Pancreas (tissue), 10 donors: Measurements from ENCODE around the gene RNF123. TPM values are rescaled to one million over a fixed set of nuclear protein-coding genes. Genes with fewer than 3 reads are reported as not detected.

Experiments
- ATAC-seq, 4 donors: fragments of 200-7000 bp; cut with Tn5 transposase; one replicate each; pipeline versions ENCODE4 v1.8.0 to v1.9.1; 2020; ENCODE audit warnings: mild to moderate bottlenecking in 4 of 4, moderate library complexity in 4 of 4
- DNase-seq, 6 donors: peaks; one replicate each; pipeline ENCODE4 v3.0.0-alpha.2; 2020
- FAIRE-seq: peaks from 2 replicates; lab custom pipeline; 2012; peaks lifted over from hg19 to GRCh38; lab: Jason Lieb, UNC
- H3K27ac ChIP-seq, 4 donors: fragments of 200-600 bp; sonication (generic); 1 replicate in 3 of 4; 2 replicates in 1 of 4; pipeline versions ENCODE4 v1.5.0 to v1.8.0; 2020
- H3K27me3 ChIP-seq, 4 donors: fragments of 200-600 bp; one replicate each; pipeline ENCODE4 v1.8.0; 2021
- H3K36me3 ChIP-seq, 3 donors: fragments of 200-600 bp; sonication (generic) in 1 of 3; one replicate each; pipeline versions ENCODE4 v1.5.0 to v1.8.0; 2020 to 2021
- H3K4me1 ChIP-seq, 3 donors: fragments of 200-600 bp; one replicate each; pipeline ENCODE4 v1.8.0; 2021
- H3K4me3 ChIP-seq, 4 donors: fragments of 200-600 bp; sonication (generic) in 2 of 4; one replicate each; pipeline versions ENCODE4 v1.5.0 to v1.8.0; 2020 to 2021
- H3K9me3 ChIP-seq, 4 donors: fragments of 200-600 bp; one replicate each; pipeline ENCODE4 v1.8.0; 2021
- CTCF ChIP-seq, 4 donors: fragments of 200-600 bp; sonication (generic) in 3 of 4; IDR thresholded peaks; one replicate each; pipeline versions ENCODE4 v1.5.0 to v1.8.0; 2021; ENCODE audit warnings: antibody characterized with exemption in 4 of 4
- WGBS, 2 donors: extraction: QIAGEN DNeasy Blood & Tissue Kit; methylation state at CpG; one replicate each; pipeline ENCODE4 v1.1.7; 2013; 5-methylcytosine and 5-hydroxymethylcytosine counted together
- intact Hi-C, 3 donors: fragments of 100-400 bp; cut with DNase I; formaldehyde crosslinking; loops; one replicate each; pipeline versions ENCODE4 v1.11.1 to v1.14.2; 2022
- polyA plus RNA-seq, 2 donors: library from polyadenylated mRNA; stranded (reverse); fragments of 200-250 nt; gene quantifications; one replicate each; pipeline ENCODE4 v1.2.3, GENCODE V29; 2013
- total RNA-seq, 6 donors: library from RNA; stranded (reverse); fragmentation: NEBNext Ultra II Directional in 4 of 6; extraction: Animal tissue kit (Norgen Biotek cat#: 25700) in 4 of 6; gene quantifications; one replicate each; pipeline versions ENCODE4 v1.2.1 to v1.2.4, GENCODE V29; 2021 to 2023
- donor health status: healthy with polysubstance abuse.
- donor health status: DM: no; HTN: no; CAD: no; lungs with moderate emphysema.
- donor health status: DM: no; HTN: no; CAD: no.
- donor health status: control.
- donor health status: control.
- donor health status: Bipolar disorder and iron deficiency.
- donor health status: DM: yes; HTN: yes; CAD: no.
- donor health status: DM: no; HTN: no; CAD: no.
- donor health status: DM: no; HTN: no; CAD: no.
- donor health status: DM: yes; HTN: yes; CAD: no.

RNF123 gene
- total and polyA plus RNA-seq, 8 donors, result 13.5 to 27.6 (median 20.6) TPM

- Histone ChIP-seq H3K4me3 (peak overlapping the region in 1 of 4 donors; percentile 100), H3K4me1 (peaks cover 4 to 17% (median 8%) of the 10 kb centered on the region in 3 donors), H3K9me3 (no peaks in the 10 kb centered on the region), H3K36me3 (peaks cover 0 to 11% (median 5%) of the 10 kb centered on the region in 3 donors), H3K27ac (no peak overlapping the region), H3K27me3 (no peaks in the 10 kb centered on the region)
- 51 to 56% methylated on average over 9 of the region's 9 CpGs for WGBS, 2 donors
- intact Hi-C loops, result no loop called here
- ATAC-seq, result no peak
- no peak for FAIRE-seq
- no peak for DNase-seq
- no peak for TF ChIP-seq CTCF (IDR thresholded peaks at IDR 0.05)
Observed at GRCh38 chr3:49721596-49721895, 32.2 kb downstream of the RNF123 start.

- no peak for TF ChIP-seq CTCF (IDR thresholded peaks at IDR 0.05)
- ATAC-seq, result no peak
- H3K36me3 ChIP-seq, result peaks cover 0 to 17% (median 8%) of the 10 kb centered on the region in 3 donors
- intact Hi-C loops, result no loop called here
- peaks cover 4 to 17% (median 10%) of the 10 kb centered on the region in 3 donors for H3K4me1 ChIP-seq
- no peaks in the 10 kb centered on the region for H3K9me3 ChIP-seq
- peak overlapping the region in 3 of 4 donors; percentile 96 to 100 (median 100) for H3K4me3 ChIP-seq
- H3K27me3 ChIP-seq, result no peaks in the 10 kb centered on the region
- WGBS, 2 donors, result 55% methylated on average over 26 of the region's 26 CpGs
- H3K27ac ChIP-seq, result peak overlapping the region in 1 of 4 donors; percentile 99
- peak in 3 of 6 donors; percentile 55 to 65 (median 57) for DNase-seq
- no peak for FAIRE-seq
Observed at GRCh38 chr3:49721896-49722781, 32.8 kb downstream of the RNF123 start.

- DNase-seq (peak in 4 of 6 donors; percentile 44 to 80 (median 66)), FAIRE-seq (no peak), ATAC-seq (no peak)
- Histone ChIP-seq H3K9me3 (no peaks in the 10 kb centered on the region), H3K4me1 (peaks cover 4 to 17% (median 10%) of the 10 kb centered on the region in 3 donors), H3K27me3 (no peaks in the 10 kb centered on the region), H3K36me3 (peaks cover 0 to 20% (median 10%) of the 10 kb centered on the region in 3 donors), H3K27ac (peak overlapping the region; percentile 94 to 100 (median 98)), H3K4me3 (peak overlapping the region; percentile 90 to 100 (median 98))
- WGBS, 2 donors, result 29 to 39% methylated on average over 8 of the region's 8 CpGs
- no peak for TF ChIP-seq CTCF (IDR thresholded peaks at IDR 0.05)
- intact Hi-C loops, result no loop called here
Observed at GRCh38 chr3:49722896-49723295, 33.5 kb downstream of the RNF123 start.

- peaks cover 0 to 20% (median 10%) of the 10 kb centered on the region in 3 donors for H3K36me3 ChIP-seq
- WGBS, 2 donors, result 0% methylated on average over 20 of the region's 20 CpGs
- FAIRE-seq (no peak), ATAC-seq (peak; percentile 49 to 63 (median 56)), DNase-seq (peak; percentile 76 to 94 (median 83))
- H3K27me3 ChIP-seq, result no peaks in the 10 kb centered on the region
- no peak for TF ChIP-seq CTCF (IDR thresholded peaks at IDR 0.05)
- H3K4me1 ChIP-seq, result peaks cover 4 to 17% (median 10%) of the 10 kb centered on the region in 3 donors
- peak overlapping the region; percentile 90 to 100 (median 98) for H3K4me3 ChIP-seq
- H3K9me3 ChIP-seq, result no peaks in the 10 kb centered on the region
- intact Hi-C loops, result no loop called here
- H3K27ac ChIP-seq, result peak overlapping the region; percentile 94 to 100 (median 98)
Observed at GRCh38 chr3:49723296-49723627, 33.9 kb downstream of the RNF123 start.
